CD4-positive, alpha-beta memory T cell (primary cell): ENCODE measurements around the gene FLCN. TPM values are rescaled to one million over a fixed set of nuclear protein-coding genes. Genes with fewer than 3 reads are reported as not detected.

ENCODE experiments used
- CTCF ChIA-PET: fragments of 350-600 bp; sonication (Branson Sonifier 250); formaldehyde crosslinking; loops from one replicate; lab custom pipeline; 2021; ENCODE audit warnings: inconsistent platforms; ENCODE audit not compliant: partially characterized antibody; lab: Charles Lee
- POLR2A ChIA-PET: fragments of 350-600 bp; sonication (Branson Sonifier 250); formaldehyde crosslinking; loops from one replicate; lab custom pipeline; 2021; ENCODE audit not compliant: partially characterized antibody; lab: Charles Lee
- DNase-seq, 5 donors: peaks; one replicate each; pipeline versions ENCODE4 v3.0.0 to v3.0.0-alpha.2; 2020 to 2022; ENCODE audit warnings: mixed read lengths in 1 of 5
- H3K27ac ChIP-seq: one replicate; pipeline ENCODE4 v1.7.0; 2013; ENCODE audit warnings: low read depth, low read length
- H3K27me3 ChIP-seq: 2 replicates; pipeline ENCODE4 v1.7.0; 2013; ENCODE audit warnings: mild to moderate bottlenecking, low read length, moderate library complexity; ENCODE audit not compliant: insufficient read depth
- H3K36me3 ChIP-seq: 2 replicates; pipeline ENCODE4 v1.7.0; 2013; ENCODE audit warnings: mild to moderate bottlenecking, low read length, moderate library complexity; ENCODE audit not compliant: insufficient read depth
- H3K4me1 ChIP-seq: 2 replicates; pipeline ENCODE4 v1.7.0; 2013; ENCODE audit warnings: mild to moderate bottlenecking, low read length, moderate library complexity; ENCODE audit not compliant: insufficient read depth
- H3K4me3 ChIP-seq, 2 donors: one replicate each; pipeline ENCODE4 v1.7.0; 2013; ENCODE audit warnings: low read length in 2 of 2, mild to moderate bottlenecking in 1 of 2
- H3K9me3 ChIP-seq, 2 donors: one replicate each; pipeline ENCODE4 v1.7.0; 2013; ENCODE audit warnings: low read length in 2 of 2, control low read depth in 1 of 2; ENCODE audit not compliant: control insufficient read depth in 1 of 2
- H3K27ac Mint-ChIP-seq, 7 donors: one replicate each; pipeline ENCODE4 v1.8.0; 2020 to 2021; ENCODE audit warnings: mixed read lengths in 7 of 7, mild to moderate bottlenecking in 6 of 7, inconsistent platforms in 3 of 7, moderate library complexity in 3 of 7
- H3K27me3 Mint-ChIP-seq, 2 donors: one replicate each; pipeline ENCODE4 v1.8.0; 2020 to 2021; ENCODE audit warnings: mixed read lengths in 2 of 2
- H3K36me3 Mint-ChIP-seq, 2 donors: one replicate each; pipeline ENCODE4 v1.8.0; 2020 to 2021; ENCODE audit warnings: mixed read lengths in 2 of 2, inconsistent platforms in 1 of 2, mild to moderate bottlenecking in 1 of 2
- H3K4me1 Mint-ChIP-seq, 4 donors: one replicate each; pipeline ENCODE4 v1.8.0; 2020 to 2021; ENCODE audit warnings: mixed read lengths in 4 of 4, mild to moderate bottlenecking in 1 of 4
- H3K4me3 Mint-ChIP-seq, 8 donors: one replicate each; pipeline ENCODE4 v1.8.0; 2020 to 2021; ENCODE audit warnings: mixed read lengths in 8 of 8, mild to moderate bottlenecking in 7 of 8, moderate library complexity in 6 of 8, inconsistent platforms in 3 of 8
- H3K9me3 Mint-ChIP-seq, 8 donors: one replicate each; pipeline ENCODE4 v1.8.0; 2020 to 2021; ENCODE audit warnings: mixed read lengths in 8 of 8, mild to moderate bottlenecking in 5 of 8, inconsistent platforms in 3 of 8, moderate library complexity in 1 of 8
- intact Hi-C: fragments of 100-400 bp; cut with micrococcal nuclease; formaldehyde crosslinking; loops from one replicate; pipeline ENCODE4 v1.15.1; 2023
- polyA plus RNA-seq, 2 donors: library from polyadenylated mRNA; unstranded; fragments of 300-500 nt; fragmentation: Illumina TruSeq; gene quantifications; one replicate each; pipeline ENCODE4 v1.2.3, GENCODE V29; 2021
- total RNA-seq, 2 experiments: library from RNA; stranded (reverse); gene quantifications; one replicate each; pipeline ENCODE4 v1.2.3, GENCODE V29; 2021

Gene FLCN
- total and polyA plus RNA-seq, 4 experiments from 2014 or later: 2.4 to 95.0 (median 49.8) TPM

- Histone ChIP-seq H3K36me3 (peaks cover 62% of the 10 kb centered on the region), H3K27me3 (no peaks in the 10 kb centered on the region)
Observed at GRCh38 chr17:17165666-17166308, 71.2 kb downstream of the FLCN start.

GRCh38 chr17:17164676-17165075, 72.3 kb downstream of the FLCN start:
- peaks cover 47 to 77% of the 10 kb centered on the region in 2 donors for H3K36me3 Mint-ChIP-seq
- Histone ChIP-seq H3K4me3 (no peak overlapping the region), H3K36me3 (peaks cover 70% of the 10 kb centered on the region), H3K27ac (no peak overlapping the region), H3K4me1 (peaks cover 13% of the 10 kb centered on the region), H3K27me3 (no peaks in the 10 kb centered on the region), H3K9me3 (no peaks in the 10 kb centered on the region)
- CTCF ChIA-PET: interaction anchor here (0.7 kb wide), 1 partner anchor 27 kb away, joined by 3 read pairs; no protein-coding TSS in a partner anchor
- H3K4me1 Mint-ChIP-seq: peaks cover 20 to 28% (median 22%) of the 10 kb centered on the region in 4 donors
- no peaks in the 10 kb centered on the region for H3K9me3 Mint-ChIP-seq
- no peaks in the 10 kb centered on the region for H3K27me3 Mint-ChIP-seq
- POLR2A ChIA-PET: interaction anchor here (0.9 to 1.7 kb wide), 5 partner anchors 8 to 138 kb away, joined by 3 to 6 read pairs (median 3); no protein-coding TSS in a partner anchor
- no peak overlapping the region for H3K4me3 Mint-ChIP-seq
- intact Hi-C loops: no loop called here
- DNase-seq: no peak
- H3K27ac Mint-ChIP-seq: no peak overlapping the region

More at GRCh38 chr17:17165666-17166308, 71.2 kb downstream of the FLCN start:
- H3K9me3 ChIP-seq: no peaks in the 10 kb centered on the region
- POLR2A ChIA-PET: interaction anchor here (1.4 kb wide), 1 partner anchor 9 kb away, joined by 3 read pairs; no protein-coding TSS in a partner anchor
- CTCF ChIA-PET: no interaction called here
- no peak overlapping the region for H3K27ac ChIP-seq
- no peak overlapping the region for H3K4me3 Mint-ChIP-seq
- peaks cover 44 to 69% of the 10 kb centered on the region in 2 donors for H3K36me3 Mint-ChIP-seq
- intact Hi-C loops: no loop called here
- peaks cover 24% of the 10 kb centered on the region for H3K4me1 ChIP-seq
- no peak overlapping the region for H3K4me3 ChIP-seq
- no peak for DNase-seq
- H3K27ac Mint-ChIP-seq: peak overlapping the region in 3 of 7 donors; percentile 9 to 19 (median 15)
- peaks cover 28 to 39% (median 31%) of the 10 kb centered on the region in 4 donors for H3K4me1 Mint-ChIP-seq
- H3K27me3 Mint-ChIP-seq: no peaks in the 10 kb centered on the region
- H3K9me3 Mint-ChIP-seq: no peaks in the 10 kb centered on the region

GRCh38 chr17:17164156-17164555, 72.8 kb downstream of the FLCN start:
- no peaks in the 10 kb centered on the region for H3K9me3 Mint-ChIP-seq
- H3K36me3 Mint-ChIP-seq: peaks cover 51 to 77% of the 10 kb centered on the region in 2 donors
- no peak for DNase-seq
- POLR2A ChIA-PET: interaction anchor here (0.8 to 1.7 kb wide), 6 partner anchors 9 to 138 kb away, joined by 3 to 6 read pairs (median 4); no protein-coding TSS in a partner anchor
- peaks cover 17 to 28% (median 18%) of the 10 kb centered on the region in 4 donors for H3K4me1 Mint-ChIP-seq
- H3K36me3 ChIP-seq: peaks cover 74% of the 10 kb centered on the region
- H3K9me3 ChIP-seq: no peaks in the 10 kb centered on the region
- peaks cover 8% of the 10 kb centered on the region for H3K4me1 ChIP-seq
- H3K27ac Mint-ChIP-seq: no peak overlapping the region
- intact Hi-C loops: no loop called here
- no peak overlapping the region for H3K4me3 ChIP-seq
- CTCF ChIA-PET: interaction anchor here (0.7 kb wide), 1 partner anchor 28 kb away, joined by 3 read pairs; no protein-coding TSS in a partner anchor
- no peak overlapping the region for H3K27ac ChIP-seq
- no peak overlapping the region for H3K4me3 Mint-ChIP-seq
- no peaks in the 10 kb centered on the region for H3K27me3 ChIP-seq
- no peaks in the 10 kb centered on the region for H3K27me3 Mint-ChIP-seq

Other genes starting within 250 kb of the FLCN start
- 100 to 1,000 TPM; 250 to 255 TPM for gene MPRIP, start 194.7 kb downstream of the FLCN start, total RNA-seq
- 10 to 100 TPM; 48.4 to 53.2 TPM for gene MPRIP, start 194.7 kb downstream of the FLCN start, polyA plus RNA-seq
- 10 to 100 TPM; 12.8 to 13.9 TPM for gene PLD6, start 30.8 kb downstream of the FLCN start, total RNA-seq
- 10 to 100 TPM; 18.4 to 26.6 TPM for gene PLD6, start 30.8 kb downstream of the FLCN start, polyA plus RNA-seq
- gene COPS3, start 44.1 kb upstream of the FLCN start, total RNA-seq: 10 to 100 TPM; 45.4 to 60.5 TPM
- gene COPS3, start 44.1 kb upstream of the FLCN start, polyA plus RNA-seq: 100 to 1,000 TPM; 103 TPM
- 1 to 10 TPM; 1.4 to 2.7 TPM for gene NT5M, start 66.2 kb upstream of the FLCN start, total RNA-seq
- gene NT5M, start 66.2 kb upstream of the FLCN start, polyA plus RNA-seq: 1 to 10 TPM in 1 of 2 donors, under 1 TPM in 1; 0.37 to 2.9 TPM
- gene MED9, start 239.8 kb upstream of the FLCN start, total RNA-seq: 10 to 100 TPM; 17.1 to 18.9 TPM
- 10 to 100 TPM in 1 of 2 donors, 1 to 10 TPM in 1; 9.3 to 16.8 TPM for gene MED9, start 239.8 kb upstream of the FLCN start, polyA plus RNA-seq